HCT116 (cell line): Measurements from ENCODE around the gene FTL. TPM values are rescaled to one million over a fixed set of nuclear protein-coding genes. Genes with fewer than 3 reads are reported as not detected.

ENCODE experiments used
- ATAC-seq: fragments of 200-7000 bp; cut with Tn5 transposase; 2 replicates; pipeline ENCODE4 v1.9.1; 2020; ENCODE audit warnings: mild to moderate bottlenecking, moderate library complexity
- BruUV-seq: library from RNA; stranded (reverse); fragments of 400-500 nt; replicated peaks from 2 replicates; lab custom pipeline; 2021; lab: Mats Ljungman, UMichigan
- CTCF ChIA-PET: fragments of 300-600 bp; sonication (Branson Sonifier 250); formaldehyde crosslinking; loops from one replicate; lab custom pipeline; 2021; ENCODE audit warnings: antibody characterized with exemption; lab: Charles Lee
- POLR2A ChIA-PET: fragments of 300-600, 350-600 bp; sonication (Branson Sonifier 250); formaldehyde crosslinking; loops from one replicate; lab custom pipeline; 2021; ENCODE audit warnings: antibody characterized with exemption; lab: Charles Lee
- RAD21 ChIA-PET, 2 experiments: fragments of 300-600 bp; sonication (Branson Sonifier 250); formaldehyde crosslinking; loops; one replicate each; lab custom pipeline; 2023; ENCODE audit warnings: low total read pairs in 2 of 2; ENCODE audit not compliant: uncharacterized antibody in 2 of 2, unreplicated experiment in 2 of 2, low non-redundant PET in 1 of 2; lab: Charles Lee
- DNase-seq: peaks from one replicate; pipeline ENCODE4 v3.0.0-alpha.2; 2010; ENCODE audit warnings: low read depth, low spot score
- H2AFZ ChIP-seq: fragments of 200-600 bp; shearing (Covaris generic), sonication (generic); 2 replicates; pipeline ENCODE4 v1.6.1; 2017; ENCODE audit warnings: low read depth, mixed run types, mixed read lengths, antibody characterized with exemption, low read length; ENCODE audit not compliant: poor library complexity, severe bottlenecking
- H3K27ac ChIP-seq: 2 replicates; pipeline ENCODE4 v1.5.1; 2012; ENCODE audit warnings: low read depth, low read length
- H3K27me3 ChIP-seq: fragments of 200-600 bp; sonication (generic); 2 replicates; pipeline ENCODE4 v1.6.1; 2016; ENCODE audit warnings: mixed run types, low read length, mixed read lengths; ENCODE audit not compliant: insufficient read depth
- H3K36me3 ChIP-seq, 2 experiments: fragments of 200-500 bp in 1 of 2; fragments of 200-600 bp in 1 of 2; sonication (Bioruptor generic) in 1 of 2; sonication (generic) in 1 of 2; 2 replicates each; pipeline versions ENCODE4 v1.5.1 to v1.6.1; 2014 to 2016; ENCODE audit warnings: low read length in 2 of 2, inconsistent platforms in 1 of 2, mixed read lengths in 1 of 2, mixed run types in 1 of 2; ENCODE audit not compliant: insufficient read depth in 2 of 2, control insufficient read depth in 1 of 2
- H3K4me1 ChIP-seq, 2 experiments: fragments of 200-600 bp in 1 of 2; sonication (generic) in 1 of 2; 2 replicates each; pipeline versions ENCODE4 v1.5.1 to v1.6.1; 2012 to 2017; ENCODE audit warnings: low read length in 2 of 2, inconsistent platforms in 1 of 2, mild to moderate bottlenecking in 1 of 2, mixed read lengths in 1 of 2, mixed run types in 1 of 2, moderate library complexity in 1 of 2; ENCODE audit not compliant: insufficient read depth in 2 of 2, control insufficient read depth in 1 of 2
- H3K4me2 ChIP-seq: fragments of 200-600 bp; sonication (generic); 2 replicates; pipeline ENCODE4 v1.6.1; 2017; ENCODE audit warnings: mixed run types, low read length, mixed read lengths
- H3K4me3 ChIP-seq, 2 experiments: fragments of 200-600 bp in 1 of 2; sonication (generic) in 1 of 2; replicated peaks in 1 of 2; 2 replicates each; pipeline ENCODE4 v1.5.1; 2011 to 2016; ENCODE audit warnings: low read length in 2 of 2, control low read depth in 1 of 2, low read depth in 1 of 2, mild to moderate bottlenecking in 1 of 2, mixed read lengths in 1 of 2, mixed run types in 1 of 2
- H3K79me2 ChIP-seq: fragments of 200-600 bp; sonication (generic); 2 replicates; pipeline ENCODE4 v1.6.1; 2017; ENCODE audit warnings: mild to moderate bottlenecking, mixed run types, low read length, moderate library complexity, mixed read lengths; ENCODE audit not compliant: insufficient read depth
- H3K9ac ChIP-seq: fragments of 200-600 bp; sonication (generic); 2 replicates; pipeline ENCODE4 v1.6.1; 2016; ENCODE audit warnings: low read length, mixed read lengths
- H3K9me2 ChIP-seq: fragments of 200-600 bp; sonication (generic), shearing (Covaris generic); 2 replicates; pipeline ENCODE4 v1.6.1; 2017; ENCODE audit warnings: mixed run types, mild to moderate bottlenecking, moderate library complexity; ENCODE audit not compliant: insufficient read depth
- H3K9me3 ChIP-seq, 2 experiments: fragments of 200-500 bp in 1 of 2; fragments of 200-600 bp in 1 of 2; sonication (Bioruptor generic) in 1 of 2; sonication (generic) in 1 of 2; 2 replicates each; pipeline ENCODE4 v1.6.1; 2014 to 2017; ENCODE audit warnings: low read length in 2 of 2, mixed read lengths in 2 of 2, inconsistent platforms in 1 of 2, low read depth in 1 of 2, mild to moderate bottlenecking in 1 of 2, mixed run types in 1 of 2, moderate library complexity in 1 of 2; ENCODE audit not compliant: control insufficient read depth in 1 of 2, insufficient read depth in 1 of 2
- H4K20me1 ChIP-seq: fragments of 200-600 bp; sonication (generic), shearing (Covaris generic); 2 replicates; pipeline ENCODE4 v1.6.1; 2017; ENCODE audit warnings: mixed run types, mild to moderate bottlenecking, moderate library complexity; ENCODE audit not compliant: insufficient read depth
- ATF3 ChIP-seq: IDR thresholded peaks from 2 replicates; pipeline ENCODE4 v1.6.1; 2012
- CBX3 ChIP-seq: IDR thresholded peaks from 2 replicates; pipeline ENCODE4 v1.6.1; 2012; ENCODE audit warnings: low read depth
- CEBPB ChIP-seq: IDR thresholded peaks from 2 replicates; pipeline ENCODE4 v1.6.1; 2012; ENCODE audit warnings: low read depth
- CTCF ChIP-seq, 3 experiments: fragments of 200-600 bp in 1 of 3; sonication (generic) in 1 of 3; IDR thresholded peaks in 2 of 3; conservative IDR thresholded peaks in 1 of 3; 2 replicates each; pipeline ENCODE4 v1.5.1; 2012 to 2017; ENCODE audit warnings: low read depth in 2 of 3, low read length in 2 of 3, antibody characterized with exemption in 1 of 3, borderline replicate concordance in 1 of 3, control low read depth in 1 of 3, mild to moderate bottlenecking in 1 of 3, mixed read lengths in 1 of 3, mixed run types in 1 of 3, moderate library complexity in 1 of 3; ENCODE audit not compliant: insufficient read depth in 1 of 3
- EGR1 ChIP-seq: IDR thresholded peaks from 2 replicates; pipeline ENCODE4 v1.6.1; 2012; ENCODE audit warnings: low read depth
- EZH2phosphoT487 ChIP-seq: fragments of 200-600 bp; IDR thresholded peaks from 2 replicates; pipeline ENCODE4 v1.6.1; 2018; ENCODE audit warnings: antibody characterized with exemption, borderline replicate concordance
- FOSL1 ChIP-seq: IDR thresholded peaks from 2 replicates; pipeline ENCODE4 v1.6.1; 2012; ENCODE audit warnings: low read depth
- JUND ChIP-seq: IDR thresholded peaks from 2 replicates; pipeline ENCODE4 v1.6.1; 2012
- REST ChIP-seq: IDR thresholded peaks from 2 replicates; pipeline ENCODE4 v1.6.1; 2012; ENCODE audit warnings: low read depth
- SIN3A ChIP-seq: IDR thresholded peaks from 2 replicates; pipeline ENCODE4 v1.6.1; 2012; ENCODE audit warnings: low read depth
- SP1 ChIP-seq: IDR thresholded peaks from 2 replicates; pipeline ENCODE4 v1.6.1; 2012; ENCODE audit warnings: low read depth
- SRF ChIP-seq: IDR thresholded peaks from 2 replicates; pipeline ENCODE4 v1.6.1; 2012; ENCODE audit warnings: low read depth
- TCF7L2 ChIP-seq: IDR thresholded peaks from 2 replicates; pipeline ENCODE4 v1.7.0; 2011; ENCODE audit warnings: borderline replicate concordance, inconsistent platforms; ENCODE audit not compliant: insufficient read depth, insufficient read length; ENCODE audit errors: extremely low read depth
- ZFX ChIP-seq: fragments of 450-650 bp; IDR thresholded peaks from 2 replicates; pipeline ENCODE4 v1.6.1; 2017
- ZNF274 ChIP-seq: fragments of 200-500 bp; sonication (Bioruptor generic); IDR thresholded peaks from 2 replicates; pipeline ENCODE4 v1.6.1; 2014; ENCODE audit warnings: mild to moderate bottlenecking, low read depth, low read length, inconsistent platforms
- intact Hi-C: fragments of 100-400 bp; cut with micrococcal nuclease; formaldehyde crosslinking; loops from 2 replicates; pipeline ENCODE4 v1.10.0; 2022
- total RNA-seq: library from RNA; stranded (reverse); gene quantifications from one replicate; pipeline ENCODE4 v1.2.1, GENCODE V29; 2021; ENCODE audit not compliant: unreplicated experiment
- TF ChIP-seq, protein P1 (sequence below): IDR thresholded peaks from 2 replicates; pipeline ENCODE4 v1.6.1; 2011; ENCODE audit warnings: mild to moderate bottlenecking, low read length, moderate library complexity; ENCODE audit not compliant: insufficient replicate concordance; ENCODE audit errors: extremely low read depth

The FTL gene
- total RNA-seq, 1 experiment from 2014 or later: 1,885 TPM

DNA sequence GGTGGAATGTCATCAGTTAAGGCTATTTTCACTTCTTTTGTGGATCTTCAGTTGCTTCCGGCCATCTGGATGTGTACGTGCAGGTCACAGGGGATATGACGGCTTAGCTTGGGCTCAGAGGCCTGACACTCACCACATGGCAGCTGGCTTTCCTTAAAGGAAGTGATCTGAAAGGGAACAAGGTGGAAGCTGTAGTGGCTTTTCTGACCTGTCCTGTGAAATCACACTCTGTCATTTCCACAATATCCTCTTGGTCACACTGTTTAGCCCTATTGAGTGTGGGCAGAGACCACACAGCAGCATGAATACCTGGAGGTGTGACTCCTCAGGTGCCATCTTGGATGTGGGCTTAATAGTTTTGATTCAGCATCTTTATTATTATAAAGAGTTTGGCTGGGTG lies 14.9 kb upstream of the FTL start:
- Histone ChIP-seq H3K79me2 (peaks cover 3% of the 10 kb centered on the region), H3K36me3 (no peaks in the 10 kb centered on the region), H3K27ac (no peak overlapping the region), H3K4me2 (no peak overlapping the region), H3K9me2 (no peaks in the 10 kb centered on the region), H3K4me1 (peaks cover 0 to 8% of the 10 kb centered on the region in 2 experiments; a peak in 2 of 4 replicates), H3K9me3 (no peaks in the 10 kb centered on the region), H3K4me3 (no peak overlapping the region), H4K20me1 (no peaks in the 10 kb centered on the region), H3K9ac (no peak overlapping the region), H3K27me3 (no peaks in the 10 kb centered on the region), H2AFZ (no peak overlapping the region)
- ChIA-PET RAD21 (no interaction called here), CTCF (no interaction called here), POLR2A (no interaction called here)
- BruUV-seq: no TSS peak
- intact Hi-C loops: no loop called here
- ATAC-seq (no peak), DNase-seq (no peak)
- TF ChIP-seq REST: no peak
- TF ChIP-seq CTCF (IDR thresholded peaks at IDR 0.05 in 2 of 3, conservative IDR thresholded peaks at IDR 0.05 in 1 of 3; ENCODE audit: borderline replicate concordance in 1 of 3, insufficient read depth in 1 of 3, low read depth in 2 of 3, low read length in 2 of 3): no peak
- TF ChIP-seq SRF: no peak
- no peak for TF ChIP-seq CBX3
- no peak for TF ChIP-seq TCF7L2
- no peak for TF ChIP-seq EZH2phosphoT487
- TF ChIP-seq ZFX: no peak
- no peak for TF ChIP-seq SIN3A
- no peak for TF ChIP-seq FOSL1
- TF ChIP-seq, protein P1, sequence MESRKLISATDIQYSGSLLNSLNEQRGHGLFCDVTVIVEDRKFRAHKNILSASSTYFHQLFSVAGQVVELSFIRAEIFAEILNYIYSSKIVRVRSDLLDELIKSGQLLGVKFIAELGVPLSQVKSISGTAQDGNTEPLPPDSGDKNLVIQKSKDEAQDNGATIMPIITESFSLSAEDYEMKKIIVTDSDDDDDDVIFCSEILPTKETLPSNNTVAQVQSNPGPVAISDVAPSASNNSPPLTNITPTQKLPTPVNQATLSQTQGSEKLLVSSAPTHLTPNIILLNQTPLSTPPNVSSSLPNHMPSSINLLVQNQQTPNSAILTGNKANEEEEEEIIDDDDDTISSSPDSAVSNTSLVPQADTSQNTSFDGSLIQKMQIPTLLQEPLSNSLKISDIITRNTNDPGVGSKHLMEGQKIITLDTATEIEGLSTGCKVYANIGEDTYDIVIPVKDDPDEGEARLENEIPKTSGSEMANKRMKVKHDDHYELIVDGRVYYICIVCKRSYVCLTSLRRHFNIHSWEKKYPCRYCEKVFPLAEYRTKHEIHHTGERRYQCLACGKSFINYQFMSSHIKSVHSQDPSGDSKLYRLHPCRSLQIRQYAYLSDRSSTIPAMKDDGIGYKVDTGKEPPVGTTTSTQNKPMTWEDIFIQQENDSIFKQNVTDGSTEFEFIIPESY: no peak
- no peak for TF ChIP-seq CEBPB
- TF ChIP-seq ATF3: no peak
- no peak for TF ChIP-seq EGR1
- no peak for TF ChIP-seq ZNF274
- no peak for TF ChIP-seq SP1
- TF ChIP-seq JUND: no peak
